ENCODE results near the gene COQ8B. TPM values are rescaled to one million over a fixed set of nuclear protein-coding genes. Genes with fewer than 3 reads are reported as not detected.

Gene COQ8B
- total RNA-seq, 1 experiment from 2014 or later, result 22.0 TPM

- Histone ChIP-seq H3K4me3 (peak within 1 kb of the TSS; percentile 70), H3K9me3 (replicated peaks) (no peaks in the 10 kb centered on the region), H3K4me1 (peaks cover 8% of the 10 kb centered on the region; the same call in 1 of the 2 replicates), H3K36me3 (peaks cover 14% of the 10 kb centered on the region), H3K27me3 (no peaks in the 10 kb centered on the region), H3K27ac (peak within 1 kb of the TSS; percentile 97)
- peak; percentile 100 for DNase-seq
These were observed 33.6 kb upstream of the COQ8B start, which contains the start of gene ACTMAP for GRCh38 chr19:40750058-40750873. ACTMAP (minus strand) TSS chr19:40750477; CDS start chr19:40749803, 674 bp downstream.

GRCh38 chr19:40747536-40747935 is 30.9 kb upstream of the COQ8B start:
- no peaks in the 10 kb centered on the region for H3K27me3 ChIP-seq
- H3K9me3 ChIP-seq (replicated peaks), result no peaks in the 10 kb centered on the region
- DNase-seq, result no peak
- no peak overlapping the region for H3K4me3 ChIP-seq
- no peaks in the 10 kb centered on the region for H3K36me3 ChIP-seq
- no peak overlapping the region for H3K27ac ChIP-seq
- H3K4me1 ChIP-seq, result peaks cover 8% of the 10 kb centered on the region; the same call in 1 of the 2 replicates

DNA sequence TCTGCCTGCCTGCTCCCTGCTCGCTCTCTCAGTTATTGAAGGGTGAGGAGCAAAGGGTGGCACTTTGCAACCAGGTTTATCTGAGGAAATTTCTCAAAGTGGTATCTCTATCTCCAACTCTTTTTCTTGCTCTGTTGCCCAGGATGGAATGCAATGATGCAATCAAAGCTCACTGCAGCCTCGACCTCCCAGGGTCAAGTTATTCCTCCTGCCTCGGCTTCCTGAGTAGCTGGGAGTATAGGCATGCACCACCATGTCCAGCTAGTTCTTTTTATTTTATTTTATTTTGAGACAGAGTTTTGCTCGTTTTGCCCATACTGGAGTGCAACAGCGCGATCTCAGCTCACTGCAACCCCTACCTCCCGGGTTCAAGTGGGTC is 28.7 kb upstream of the COQ8B start:
- Histone ChIP-seq H3K27ac (no peak overlapping the region), H3K9me3 (replicated peaks) (no peaks in the 10 kb centered on the region), H3K4me3 (no peak overlapping the region), H3K4me1 (peaks cover 8% of the 10 kb centered on the region; the same call in 1 of the 2 replicates), H3K36me3 (no peaks in the 10 kb centered on the region), H3K27me3 (no peaks in the 10 kb centered on the region)
- no peak for DNase-seq

DNA sequence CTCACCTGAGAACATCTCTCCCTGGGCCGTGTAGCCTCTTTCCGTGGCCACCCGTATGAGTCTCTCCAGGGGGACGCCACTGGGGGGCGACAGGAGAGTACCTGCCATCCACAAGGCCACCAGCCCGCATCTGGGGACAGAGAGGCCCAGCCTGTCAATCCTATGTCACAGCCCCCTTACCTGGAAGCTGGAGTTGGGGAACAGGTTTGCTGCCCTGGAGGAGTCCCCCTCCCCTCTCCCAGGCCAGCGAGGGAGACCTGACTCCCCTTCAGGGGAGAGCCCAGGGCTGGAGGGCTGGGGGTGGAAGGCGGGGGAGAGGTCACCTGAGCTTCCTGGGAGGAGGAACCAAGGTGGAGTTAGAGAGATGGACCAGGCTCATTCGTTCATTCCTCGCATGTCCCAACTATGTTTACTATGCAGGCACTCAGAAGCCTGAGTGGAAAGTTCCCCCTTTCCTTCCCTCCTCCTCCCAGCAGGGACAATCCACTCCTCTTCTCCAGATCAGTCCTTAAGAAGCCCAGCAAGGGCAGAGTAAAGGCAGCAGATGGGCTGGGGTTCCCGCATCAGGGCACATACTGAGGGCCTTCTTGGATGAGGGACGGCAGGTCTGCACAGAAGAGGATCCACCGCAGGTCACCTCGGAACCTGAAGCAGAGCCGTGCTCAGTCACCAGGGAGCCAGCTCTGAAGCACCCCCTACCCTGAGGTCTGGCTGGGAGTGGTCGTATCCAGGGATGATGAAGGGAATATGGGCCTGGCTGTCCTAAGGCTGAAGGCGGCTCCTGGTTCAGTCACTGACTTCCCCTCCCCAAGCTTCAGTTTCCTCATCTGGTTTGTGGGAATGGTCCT is 28.1 kb upstream of the COQ8B start:
- Histone ChIP-seq H3K27ac (no peak overlapping the region), H3K27me3 (no peaks in the 10 kb centered on the region), H3K36me3 (no peaks in the 10 kb centered on the region), H3K9me3 (replicated peaks) (no peaks in the 10 kb centered on the region), H3K4me1 (peaks cover 5% of the 10 kb centered on the region; the same call in 1 of the 2 replicates), H3K4me3 (no peak overlapping the region)
- DNase-seq, result no peak

- H3K36me3 ChIP-seq, result no peaks in the 10 kb centered on the region
- no peaks in the 10 kb centered on the region for H3K9me3 ChIP-seq (replicated peaks)
- no peaks in the 10 kb centered on the region for H3K4me1 ChIP-seq
- no peak overlapping the region for H3K27ac ChIP-seq
- DNase-seq, result no peak
- no peaks in the 10 kb centered on the region for H3K27me3 ChIP-seq
- no peak overlapping the region for H3K4me3 ChIP-seq
These were observed 27.2 kb upstream of the COQ8B start for GRCh38 chr19:40743926-40744325.

- Histone ChIP-seq H3K9me3 (replicated peaks) (no peaks in the 10 kb centered on the region), H3K27ac (no peak overlapping the region), H3K27me3 (no peaks in the 10 kb centered on the region), H3K36me3 (no peaks in the 10 kb centered on the region), H3K4me3 (no peak overlapping the region), H3K4me1 (no peaks in the 10 kb centered on the region)
- no peak for DNase-seq
These were observed 26.2 kb upstream of the COQ8B start for GRCh38 chr19:40742886-40743285.

GRCh38 chr19:40742477-40742876 is 25.8 kb upstream of the COQ8B start:
- DNase-seq, result no peak
- H3K27ac ChIP-seq, result no peak overlapping the region
- H3K9me3 ChIP-seq (replicated peaks), result no peaks in the 10 kb centered on the region
- no peaks in the 10 kb centered on the region for H3K36me3 ChIP-seq
- H3K4me1 ChIP-seq, result no peaks in the 10 kb centered on the region
- no peak overlapping the region for H3K4me3 ChIP-seq
- no peaks in the 10 kb centered on the region for H3K27me3 ChIP-seq

DNA sequence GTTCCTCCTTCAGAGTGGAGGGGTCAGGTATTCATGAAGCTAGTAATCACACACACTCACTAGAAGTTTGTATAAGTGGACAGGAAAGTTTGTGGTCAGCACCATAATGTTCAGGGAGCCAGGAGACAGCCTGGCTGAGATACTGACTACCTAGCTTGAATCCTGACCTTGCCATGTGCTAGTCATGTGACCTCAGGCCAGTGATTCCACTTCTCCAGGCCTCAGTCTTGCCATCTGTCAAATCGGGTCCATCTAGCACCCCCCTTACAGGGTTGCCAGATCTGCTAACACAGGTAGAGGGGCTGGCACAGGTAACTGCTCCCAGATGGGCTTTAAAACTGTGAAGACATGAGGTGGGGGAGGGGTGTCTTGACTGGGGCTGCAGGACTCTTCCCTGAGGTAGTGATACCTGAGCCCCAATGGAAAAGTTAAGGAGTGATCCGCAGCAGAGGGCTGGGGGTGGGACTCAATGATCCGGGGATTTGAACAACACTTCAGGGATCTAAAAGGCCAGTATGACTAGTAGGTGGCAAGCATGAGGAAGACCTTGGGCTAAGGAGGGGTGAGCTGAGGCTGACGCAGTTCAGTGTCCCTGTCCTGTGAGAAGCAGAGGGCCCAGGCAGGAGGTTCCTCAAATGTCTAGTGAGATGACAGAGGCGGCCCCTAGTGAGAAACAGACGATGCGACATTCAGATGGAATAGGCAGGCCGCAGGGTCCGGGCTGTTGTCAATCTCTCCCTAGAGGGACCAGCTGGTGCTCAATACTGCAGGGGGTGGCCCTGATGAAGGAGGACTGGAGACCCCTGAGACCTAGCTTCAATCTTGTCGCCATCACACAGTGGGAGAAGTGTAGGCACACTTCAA is 25.1 kb upstream of the COQ8B start:
- DNase-seq, result no peak
- H3K27me3 ChIP-seq, result no peaks in the 10 kb centered on the region
- H3K4me1 ChIP-seq, result no peaks in the 10 kb centered on the region

DNA sequence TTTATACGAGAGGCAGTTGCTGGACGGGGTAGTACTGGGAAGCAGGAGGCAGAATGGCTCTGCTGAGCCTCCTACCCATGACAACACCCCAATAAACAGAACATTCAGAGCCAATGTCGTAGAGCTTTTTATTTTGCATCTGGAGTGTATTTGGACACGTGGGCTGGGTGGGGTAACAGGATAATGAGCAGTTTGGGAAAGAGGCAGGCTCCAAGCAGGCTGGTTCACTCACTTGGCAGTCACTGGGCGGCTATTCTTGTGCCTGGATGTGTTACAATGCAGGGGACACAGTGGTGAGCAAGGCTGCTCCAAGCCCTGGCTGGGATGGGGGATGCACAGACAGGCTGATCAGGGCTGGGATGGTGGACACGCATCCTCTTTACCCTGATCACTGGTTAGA is 24.1 kb upstream of the COQ8B start:
- DNase-seq, result no peak
- Histone ChIP-seq H3K36me3 (no peaks in the 10 kb centered on the region; the same call in 1 of the 2 replicates), H3K4me1 (no peaks in the 10 kb centered on the region), H3K27me3 (no peaks in the 10 kb centered on the region), H3K4me3 (no peak overlapping the region), H3K27ac (no peak overlapping the region), H3K9me3 (replicated peaks) (no peaks in the 10 kb centered on the region)

More for the DNA sequence above, 25.1 kb upstream of the COQ8B start:
- no peak overlapping the region for H3K27ac ChIP-seq
- no peak overlapping the region for H3K4me3 ChIP-seq
- H3K36me3 ChIP-seq, result no peaks in the 10 kb centered on the region
- H3K9me3 ChIP-seq (replicated peaks), result no peaks in the 10 kb centered on the region

DNA sequence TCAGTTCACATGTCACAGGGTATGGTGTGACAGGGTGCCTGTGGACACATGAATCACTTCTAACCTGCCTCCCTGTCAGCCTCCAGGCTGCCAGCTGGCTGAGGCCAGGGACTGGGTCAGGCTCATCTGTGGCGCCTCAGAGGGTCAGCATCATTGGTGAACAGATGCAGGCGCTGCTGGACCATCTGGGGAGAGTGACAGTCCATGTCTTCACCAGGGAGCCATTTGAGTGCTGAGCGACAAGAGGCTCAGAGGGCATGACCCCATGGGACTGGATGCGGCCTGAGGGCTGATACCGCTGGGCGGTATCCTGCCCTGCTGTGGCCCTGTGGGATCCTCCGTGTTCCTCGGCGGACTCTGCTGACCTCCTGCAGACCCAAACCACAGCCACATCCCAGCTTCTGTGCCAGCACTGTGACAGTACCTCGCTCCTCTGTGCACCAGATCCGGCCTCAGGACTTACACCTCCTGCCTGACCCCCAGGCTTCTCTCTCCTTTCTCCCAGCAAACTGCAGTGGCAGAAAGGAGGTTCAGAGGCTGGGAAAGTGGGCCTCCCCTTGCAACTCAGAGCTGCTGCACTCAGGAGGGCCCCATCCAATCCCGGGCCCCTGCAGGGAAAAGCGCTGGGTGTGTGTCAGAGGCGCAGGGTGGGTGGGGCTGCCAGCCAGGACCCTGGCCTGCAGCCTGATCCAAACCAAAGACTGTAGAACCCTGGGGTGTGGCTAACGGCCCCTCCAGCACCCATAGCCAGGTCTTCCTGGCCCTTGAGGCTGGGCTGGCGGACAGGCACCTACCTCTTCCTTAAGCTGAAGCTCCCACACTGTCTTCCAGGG is 23.4 kb upstream of the COQ8B start:
- H3K4me1 ChIP-seq, result no peaks in the 10 kb centered on the region
- no peak overlapping the region for H3K4me3 ChIP-seq
- no peak overlapping the region for H3K27ac ChIP-seq
- DNase-seq, result no peak
- no peaks in the 10 kb centered on the region; the same call in 1 of the 2 replicates for H3K36me3 ChIP-seq
- H3K27me3 ChIP-seq, result no peaks in the 10 kb centered on the region
- H3K9me3 ChIP-seq (replicated peaks), result no peaks in the 10 kb centered on the region

GRCh38 chr19:40739030-40739839 is 22.5 kb upstream of the COQ8B start:
- DNase-seq, result no peak
- Histone ChIP-seq H3K9me3 (replicated peaks) (no peaks in the 10 kb centered on the region), H3K36me3 (no peaks in the 10 kb centered on the region; the same call in 1 of the 2 replicates), H3K4me3 (no peak overlapping the region), H3K4me1 (no peaks in the 10 kb centered on the region), H3K27ac (no peak overlapping the region), H3K27me3 (no peaks in the 10 kb centered on the region)

DNA sequence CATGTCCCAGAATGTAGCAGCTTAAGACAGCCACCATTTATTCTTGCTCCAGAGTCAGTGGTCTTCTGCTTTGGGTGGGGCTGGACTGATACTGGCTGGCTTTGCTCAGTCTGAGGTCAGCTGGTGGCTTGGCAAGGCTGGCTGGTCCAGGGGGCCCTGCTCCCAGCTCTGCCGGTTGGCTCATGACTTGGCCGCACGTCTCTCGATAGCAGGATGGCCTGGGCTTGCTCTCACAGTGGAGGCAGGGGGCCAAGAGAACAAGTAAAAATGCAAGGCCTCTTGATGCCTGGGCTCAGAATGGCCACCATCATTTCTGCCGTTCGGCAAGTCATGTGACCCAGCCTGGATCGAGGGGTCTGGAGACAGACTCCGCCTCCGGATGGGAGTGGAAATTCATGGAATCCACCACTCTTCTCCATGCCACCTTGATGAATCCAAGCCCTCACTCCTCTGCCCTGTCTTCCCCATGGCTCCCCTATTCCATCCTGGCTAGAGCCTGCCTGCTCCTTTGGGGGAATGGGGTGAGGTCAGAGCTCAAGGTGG is 20.5 kb upstream of the COQ8B start:
- Histone ChIP-seq H3K4me1 (no peaks in the 10 kb centered on the region), H3K36me3 (peaks cover 5% of the 10 kb centered on the region), H3K4me3 (no peak overlapping the region), H3K27me3 (no peaks in the 10 kb centered on the region), H3K9me3 (replicated peaks) (no peaks in the 10 kb centered on the region), H3K27ac (no peak overlapping the region)
- no peak for DNase-seq

GRCh38 chr19:40736661-40737060 is 20.0 kb upstream of the COQ8B start:
- H3K27ac ChIP-seq, result no peak overlapping the region
- H3K36me3 ChIP-seq, result peaks cover 7% of the 10 kb centered on the region
- no peaks in the 10 kb centered on the region for H3K27me3 ChIP-seq
- no peak overlapping the region for H3K4me3 ChIP-seq
- H3K4me1 ChIP-seq, result no peaks in the 10 kb centered on the region
- no peak for DNase-seq
- no peaks in the 10 kb centered on the region for H3K9me3 ChIP-seq (replicated peaks)

Data from SJCRH30 (cell line).